Measurements from ENCODE around the gene BCAN.
A peak's percentile ranks its signal among the peaks of the same experiment; 100 is the strongest.

BCAN gene

GRCh38 chr1:156638189-156638985 is 3.5 kb upstream of the BCAN start:
- peak in 24 of 42 donors; percentile 45 to 81 (median 61) for DNase-seq
- intact Hi-C loops (cut with DNase I) = no loop called here

DNA sequence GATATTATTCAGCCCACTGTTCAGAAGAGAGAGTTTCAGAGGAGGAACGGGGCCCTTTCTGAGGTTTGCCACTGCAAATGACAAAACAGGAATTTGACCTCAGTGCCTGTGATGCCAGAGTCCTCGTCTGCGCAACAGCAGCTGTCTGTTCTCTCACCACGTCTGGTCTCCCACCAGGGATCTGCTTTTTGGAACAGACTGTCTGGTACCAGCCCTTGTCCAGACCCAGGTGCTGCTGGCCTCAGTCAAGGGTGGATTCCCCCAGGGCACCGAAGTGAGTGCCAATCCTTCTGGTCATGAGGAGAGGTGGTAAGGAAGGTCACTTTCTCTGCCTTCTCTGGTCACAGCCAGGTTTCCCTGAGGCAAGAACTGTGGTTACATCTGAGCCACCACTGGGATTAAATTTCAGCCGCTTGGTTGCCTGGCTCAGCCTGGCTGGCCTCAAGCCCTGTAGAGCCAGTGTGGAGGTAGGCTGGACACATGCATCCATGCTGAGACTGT is 2.3 kb upstream of the BCAN start:
- DNase-seq = peak in 1 of 42 donors; percentile 44

GRCh38 chr1:156640842-156641706 is 843 bp upstream of the BCAN start:
- DNase-seq = peak in 38 of 42 donors; percentile 45 to 91 (median 69)
- intact Hi-C loops (cut with DNase I) = no loop called here

More for the DNA sequence above, 2.3 kb upstream of the BCAN start:
- intact Hi-C loops (cut with DNase I) = no loop called here

DNA sequence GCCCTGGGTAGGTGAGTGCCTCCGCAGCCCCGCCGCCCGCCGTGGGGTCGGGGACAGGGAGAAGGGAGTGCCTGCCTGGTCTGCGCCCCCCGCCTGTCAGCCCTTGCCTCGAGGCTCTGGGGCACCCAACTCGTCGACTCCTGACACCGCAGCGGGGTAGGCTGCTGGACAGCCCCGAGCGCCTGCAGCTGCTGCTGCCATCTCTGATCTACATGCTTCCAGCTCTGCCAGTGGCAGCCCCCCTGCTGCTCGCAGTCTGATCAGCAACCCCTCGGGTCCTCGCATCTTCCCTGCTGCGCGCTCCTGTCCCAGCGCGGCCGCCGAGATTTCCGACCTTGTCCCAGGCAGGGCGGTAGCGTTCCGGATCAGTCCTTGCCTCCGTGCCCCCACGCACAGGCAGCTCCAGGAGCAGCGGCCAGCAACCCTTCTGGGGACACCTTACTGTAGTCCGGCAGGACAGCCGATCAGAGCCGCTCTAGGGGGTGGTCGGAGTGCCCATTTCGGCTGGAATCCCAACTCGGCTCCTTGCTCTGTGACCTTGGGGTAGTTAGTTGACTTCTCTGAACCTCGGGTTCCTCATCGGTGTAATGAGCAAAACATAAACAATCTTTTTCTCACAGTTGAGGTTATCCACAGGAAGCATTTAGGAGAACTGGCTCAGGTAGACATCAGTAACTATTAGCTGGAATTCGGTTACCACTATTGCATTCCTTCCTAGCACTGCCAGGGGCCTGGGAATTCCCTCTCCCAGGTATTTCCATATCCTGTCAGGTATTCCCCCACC is 540 bp downstream of the BCAN start:
- intact Hi-C loops (cut with DNase I) = no loop called here

GRCh38 chr1:156643049-156643777 is 1.3 kb downstream of the BCAN start:
- intact Hi-C loops (cut with DNase I) = no loop called here
- DNase-seq = no peak

More for the DNA sequence above, 540 bp downstream of the BCAN start:
- DNase-seq = peak in 6 of 42 donors; percentile 14 to 59 (median 49)

- intact Hi-C loops (cut with DNase I) = no loop called here
- DNase-seq = no peak
Observed at GRCh38 chr1:156643778-156644092, 1.8 kb downstream of the BCAN start.

- DNase-seq = no peak
- intact Hi-C loops (cut with DNase I) = no loop called here
Observed at GRCh38 chr1:156644146-156644545, 2.2 kb downstream of the BCAN start.

DNA sequence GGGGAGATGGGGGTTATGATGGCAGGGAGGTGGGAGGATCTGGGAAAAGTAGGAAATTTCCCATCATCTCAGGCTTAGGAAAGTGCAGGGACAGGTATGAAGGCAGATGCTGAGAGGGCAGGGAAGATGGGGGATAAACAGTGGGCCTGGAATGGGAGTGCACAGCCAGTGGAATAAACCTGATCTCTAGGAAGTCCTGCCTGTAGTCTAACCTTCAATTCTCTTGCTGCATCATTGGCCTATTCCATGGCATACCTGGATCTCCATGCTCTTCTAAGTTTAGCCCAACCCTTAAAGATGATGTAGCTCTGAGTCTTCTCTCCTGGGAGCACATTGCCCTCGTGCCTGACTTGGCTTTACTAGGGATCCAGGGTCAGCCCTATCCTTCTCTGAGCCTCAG is 2.7 kb downstream of the BCAN start:
- no peak for DNase-seq
- intact Hi-C loops (cut with DNase I) = no loop called here

DNA sequence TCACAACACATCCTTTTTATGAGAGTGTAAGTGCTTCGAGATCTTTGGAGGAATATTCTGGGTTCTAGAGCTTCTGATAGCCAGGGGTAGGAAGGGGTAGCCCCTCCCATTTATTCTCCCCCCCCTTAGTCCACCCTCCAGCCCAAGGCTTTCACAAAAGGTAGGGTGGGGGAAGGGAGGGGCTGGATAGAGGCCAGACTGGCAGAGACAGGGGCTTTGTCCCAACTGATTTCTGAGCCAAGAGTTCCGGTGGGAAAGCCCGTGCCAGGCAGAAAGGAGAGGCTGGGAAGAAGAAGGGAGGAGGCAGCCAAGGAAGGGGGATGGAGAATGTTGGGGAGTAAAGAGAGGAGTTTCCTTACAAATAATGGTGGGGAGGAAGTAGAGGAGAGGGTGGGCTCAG is 3.1 kb downstream of the BCAN start:
- intact Hi-C loops (cut with DNase I) = no loop called here

DNA sequence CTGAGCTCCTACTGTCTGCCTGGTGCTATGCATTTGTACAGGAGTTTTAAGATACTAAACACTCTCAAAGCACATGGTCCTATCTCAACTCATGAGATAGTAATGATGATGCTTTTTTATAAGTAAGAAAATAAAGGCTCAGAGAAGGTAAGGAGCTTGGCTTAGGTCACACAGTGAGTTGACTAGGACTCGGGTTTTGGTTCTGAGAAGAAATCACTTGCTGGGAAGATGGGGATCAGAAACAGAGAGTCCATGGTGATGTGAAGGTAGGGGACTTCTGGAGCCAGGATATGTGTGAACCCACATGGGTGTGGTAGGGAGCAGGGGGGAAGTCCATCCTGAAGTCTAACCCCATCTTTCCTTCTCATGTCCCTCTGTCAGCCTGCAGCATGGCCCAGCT is 3.7 kb downstream of the BCAN start:
- intact Hi-C loops (cut with DNase I) = no loop called here
- DNase-seq = no peak

More for the DNA sequence above, 3.1 kb downstream of the BCAN start:
- peak in 9 of 42 donors; percentile 37 to 74 (median 56) for DNase-seq

- DNase-seq = no peak
- intact Hi-C loops (cut with DNase I) = no loop called here
Observed at GRCh38 chr1:156646738-156647211, 4.9 kb downstream of the BCAN start.

DNA sequence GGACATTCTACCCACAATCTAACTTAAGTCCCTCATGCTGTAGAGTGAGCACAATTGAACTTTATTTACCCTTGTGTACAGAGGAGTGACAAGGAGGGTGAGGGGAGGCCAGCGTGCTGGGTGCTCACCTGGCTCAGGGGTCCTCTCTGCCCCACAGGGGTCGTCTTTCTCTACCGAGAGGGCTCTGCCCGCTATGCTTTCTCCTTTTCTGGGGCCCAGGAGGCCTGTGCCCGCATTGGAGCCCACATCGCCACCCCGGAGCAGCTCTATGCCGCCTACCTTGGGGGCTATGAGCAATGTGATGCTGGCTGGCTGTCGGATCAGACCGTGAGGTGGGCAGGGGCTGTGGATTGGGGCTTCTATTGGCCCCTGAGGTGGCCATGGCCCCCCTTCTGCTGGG is 5.4 kb downstream of the BCAN start:
- DNase-seq = no peak
- intact Hi-C loops (cut with DNase I) = no loop called here

DNA sequence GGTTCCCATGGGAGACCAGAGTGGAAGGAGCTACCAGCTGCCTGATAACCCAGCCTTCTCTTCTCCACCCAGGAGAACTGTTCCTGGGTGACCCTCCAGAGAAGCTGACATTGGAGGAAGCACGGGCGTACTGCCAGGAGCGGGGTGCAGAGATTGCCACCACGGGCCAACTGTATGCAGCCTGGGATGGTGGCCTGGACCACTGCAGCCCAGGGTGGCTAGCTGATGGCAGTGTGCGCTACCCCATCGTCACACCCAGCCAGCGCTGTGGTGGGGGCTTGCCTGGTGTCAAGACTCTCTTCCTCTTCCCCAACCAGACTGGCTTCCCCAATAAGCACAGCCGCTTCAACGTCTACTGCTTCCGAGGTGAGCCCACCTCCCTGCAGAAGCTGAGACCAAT is 6.6 kb downstream of the BCAN start:
- intact Hi-C loops (cut with DNase I) = no loop called here
- DNase-seq = no peak

DNA sequence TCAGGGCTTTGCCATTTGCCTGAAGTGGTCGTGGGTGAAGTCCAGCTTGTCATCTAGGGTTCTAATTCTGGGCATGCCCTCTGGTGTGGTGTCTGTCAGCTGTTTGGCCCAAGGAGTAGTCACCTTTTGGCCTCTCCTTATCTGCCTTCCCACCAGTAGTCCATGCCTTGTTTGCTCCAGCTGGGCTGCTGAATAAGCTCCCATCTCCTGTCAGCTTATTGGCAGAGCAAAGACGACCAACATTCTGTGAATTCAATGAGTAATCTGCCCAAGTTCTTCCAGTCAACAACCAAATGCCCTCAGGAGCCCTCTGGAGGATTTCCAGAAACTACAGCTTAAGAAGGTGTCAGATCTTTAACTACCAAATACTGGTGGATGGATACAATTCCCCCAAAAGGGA is 7.0 kb downstream of the BCAN start:
- intact Hi-C loops (cut with DNase I) = no loop called here
- no peak for DNase-seq

DNA sequence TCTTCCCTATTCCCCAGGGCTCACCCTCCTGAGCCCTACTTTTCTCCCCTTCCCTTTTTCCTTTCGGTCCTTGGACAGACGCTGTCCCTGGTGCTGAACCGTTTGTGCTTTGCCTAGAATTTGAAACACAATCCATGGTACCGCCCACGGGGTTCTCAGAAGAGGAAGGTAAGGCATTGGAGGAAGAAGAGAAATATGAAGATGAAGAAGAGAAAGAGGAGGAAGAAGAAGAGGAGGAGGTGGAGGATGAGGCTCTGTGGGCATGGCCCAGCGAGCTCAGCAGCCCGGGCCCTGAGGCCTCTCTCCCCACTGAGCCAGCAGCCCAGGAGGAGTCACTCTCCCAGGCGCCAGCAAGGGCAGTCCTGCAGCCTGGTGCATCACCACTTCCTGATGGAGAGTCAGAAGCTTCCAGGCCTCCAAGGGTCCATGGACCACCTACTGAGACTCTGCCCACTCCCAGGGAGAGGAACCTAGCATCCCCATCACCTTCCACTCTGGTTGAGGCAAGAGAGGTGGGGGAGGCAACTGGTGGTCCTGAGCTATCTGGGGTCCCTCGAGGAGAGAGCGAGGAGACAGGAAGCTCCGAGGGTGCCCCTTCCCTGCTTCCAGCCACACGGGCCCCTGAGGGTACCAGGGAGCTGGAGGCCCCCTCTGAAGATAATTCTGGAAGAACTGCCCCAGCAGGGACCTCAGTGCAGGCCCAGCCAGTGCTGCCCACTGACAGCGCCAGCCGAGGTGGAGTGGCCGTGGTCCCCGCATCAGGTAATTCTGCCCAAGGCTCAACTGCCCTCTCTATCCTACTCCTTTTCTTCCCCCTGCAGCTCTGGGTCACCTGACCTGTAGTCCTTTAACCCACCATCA is 10.4 kb downstream of the BCAN start:
- intact Hi-C loops (cut with DNase I) = no loop called here
- no peak for DNase-seq

DNA sequence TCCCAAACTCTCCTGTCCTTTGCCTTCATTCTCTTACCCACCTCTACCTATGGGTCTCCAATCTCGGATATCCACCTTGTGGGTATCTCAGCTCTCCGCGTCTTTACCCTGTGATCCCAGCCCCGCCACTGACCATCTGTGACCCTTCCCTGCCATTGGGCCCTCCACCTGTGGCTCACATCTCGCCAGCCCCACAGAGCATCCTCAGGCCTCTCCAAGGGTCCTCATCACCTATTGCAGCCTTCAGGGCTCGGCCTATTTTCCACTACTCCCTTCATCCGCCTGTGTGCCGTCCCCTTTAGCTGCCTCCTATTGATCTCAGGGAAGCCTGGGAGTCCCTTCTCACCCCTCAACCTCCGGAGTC is 11.1 kb downstream of the BCAN start:
- intact Hi-C loops (cut with DNase I) = no loop called here
- DNase-seq = no peak

- intact Hi-C loops (cut with DNase I) = no loop called here
- no peak for DNase-seq
Observed at GRCh38 chr1:156654700-156655099, 12.8 kb downstream of the BCAN start.
